SKM-1 (cell line): Measurements from ENCODE around the gene ADAMTS17.

Experiments
- DNase-seq: peaks from one replicate; lab custom pipeline; 2025; ENCODE audit not compliant: unreplicated experiment; lab: John Stamatoyannopoulos, UW

The ADAMTS17 gene

GRCh38 chr15:100202309-100202960 lies 139.3 kb downstream of the ADAMTS17 start:
- no peak for DNase-seq

GRCh38 chr15:100201376-100202280 lies 140.1 kb downstream of the ADAMTS17 start:
- no peak for DNase-seq

GRCh38 chr15:100200287-100200880 lies 141.4 kb downstream of the ADAMTS17 start:
- no peak for DNase-seq

- DNase-seq = no peak
Measured at GRCh38 chr15:100199711-100200286, 142.0 kb downstream of the ADAMTS17 start.

- no peak for DNase-seq
Measured at GRCh38 chr15:100198442-100198841, 143.3 kb downstream of the ADAMTS17 start.

GRCh38 chr15:100196326-100197058 lies 145.3 kb downstream of the ADAMTS17 start:
- no peak for DNase-seq

GRCh38 chr15:100194996-100195395 lies 146.8 kb downstream of the ADAMTS17 start:
- DNase-seq = no peak

- DNase-seq = no peak
Measured at GRCh38 chr15:100193277-100193860, 148.4 kb downstream of the ADAMTS17 start.

- no peak for DNase-seq
Measured at GRCh38 chr15:100192097-100193080, 149.4 kb downstream of the ADAMTS17 start.

GRCh38 chr15:100191161-100191560 lies 150.6 kb downstream of the ADAMTS17 start:
- no peak for DNase-seq

GRCh38 chr15:100190675-100191074 lies 151.1 kb downstream of the ADAMTS17 start:
- no peak for DNase-seq

- DNase-seq = no peak
Measured at GRCh38 chr15:100189849-100190248, 151.9 kb downstream of the ADAMTS17 start.

- no peak for DNase-seq
Measured at GRCh38 chr15:100189319-100189718, 152.5 kb downstream of the ADAMTS17 start.

GRCh38 chr15:100187677-100188076 lies 154.1 kb downstream of the ADAMTS17 start:
- DNase-seq = no peak

GRCh38 chr15:100186960-100187359 lies 154.8 kb downstream of the ADAMTS17 start:
- no peak for DNase-seq

GRCh38 chr15:100186366-100186765 lies 155.4 kb downstream of the ADAMTS17 start:
- DNase-seq = no peak

- no peak for DNase-seq
Measured at GRCh38 chr15:100183921-100184495, 157.8 kb downstream of the ADAMTS17 start.

- no peak for DNase-seq
Measured at GRCh38 chr15:100180921-100181320, 160.9 kb downstream of the ADAMTS17 start.
